Urothelium cell line (cell line): Measurements from ENCODE around the gene GALNTL6.

Experiments
- DNase-seq: peaks from one replicate; pipeline ENCODE4 v3.0.0; 2011; ENCODE audit warnings: low spot score, mixed read lengths
- FAIRE-seq: peaks from 2 replicates; lab custom pipeline; 2011; peaks lifted over from hg19 to GRCh38; lab: Jason Lieb, UNC

GALNTL6 gene

GRCh38 chr4:172099376-172099775 is 286.2 kb downstream of the GALNTL6 start:
- FAIRE-seq, result no peak
- DNase-seq, result no peak

- DNase-seq (no peak), FAIRE-seq (no peak)
Measured at GRCh38 chr4:172103456-172103855, 290.3 kb downstream of the GALNTL6 start.

GRCh38 chr4:172104539-172104938 is 291.3 kb downstream of the GALNTL6 start:
- FAIRE-seq, result no peak
- DNase-seq, result no peak

DNA sequence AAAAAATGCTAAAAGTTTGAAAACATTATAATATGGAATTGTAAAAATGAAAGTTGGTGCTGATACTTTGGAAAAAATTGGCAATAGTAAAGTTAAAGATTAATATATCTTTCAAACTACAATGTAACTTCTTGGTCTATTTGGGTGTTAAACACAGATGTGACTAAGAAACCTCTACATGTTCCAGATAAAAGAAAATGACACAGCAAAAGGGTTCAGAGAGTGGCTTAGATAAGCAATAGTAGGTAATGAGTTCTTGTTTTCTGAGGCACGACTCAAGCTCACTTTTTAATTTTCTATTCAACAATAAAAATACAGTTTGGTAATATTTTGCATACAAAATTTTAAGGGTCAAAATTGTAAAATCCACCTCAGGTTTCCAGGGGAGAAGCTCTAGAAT is 292.7 kb downstream of the GALNTL6 start:
- FAIRE-seq (no peak), DNase-seq (no peak)

- FAIRE-seq, result no peak
Measured at GRCh38 chr4:172109466-172109865, 296.3 kb downstream of the GALNTL6 start.

DNA sequence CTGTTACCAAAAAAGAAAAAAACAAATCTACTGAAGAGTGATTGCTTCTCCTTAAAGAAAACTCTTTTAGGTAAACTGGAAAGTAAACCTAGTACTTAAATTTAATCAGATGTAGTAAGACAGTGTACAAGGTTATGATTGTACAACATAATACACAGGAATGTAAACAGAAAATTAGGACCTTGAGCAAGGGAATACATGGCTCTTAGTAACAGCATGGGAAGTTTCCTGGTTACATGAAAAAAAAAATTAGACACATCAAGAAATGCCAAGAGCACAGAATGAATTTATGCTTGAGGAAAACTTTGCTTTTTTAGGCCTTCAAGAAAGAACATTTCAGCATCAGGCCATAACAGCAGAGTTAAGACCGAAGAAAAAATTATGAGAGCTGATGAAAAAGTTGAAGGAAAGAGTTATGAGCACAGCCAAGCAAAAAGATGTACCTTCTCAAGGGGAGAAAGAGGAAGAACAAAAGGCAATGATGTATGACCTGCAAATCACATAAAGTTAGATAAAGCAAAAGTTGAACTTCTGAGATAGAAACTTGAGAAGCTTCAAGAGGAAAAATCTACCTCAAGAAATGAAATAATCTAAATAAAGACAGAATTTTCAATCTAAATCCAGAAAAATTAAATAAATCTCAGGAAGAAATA is 311.6 kb downstream of the GALNTL6 start:
- FAIRE-seq, result no peak
- no peak for DNase-seq

More at GRCh38 chr4:172109466-172109865, 296.3 kb downstream of the GALNTL6 start:
- no peak for DNase-seq

DNA sequence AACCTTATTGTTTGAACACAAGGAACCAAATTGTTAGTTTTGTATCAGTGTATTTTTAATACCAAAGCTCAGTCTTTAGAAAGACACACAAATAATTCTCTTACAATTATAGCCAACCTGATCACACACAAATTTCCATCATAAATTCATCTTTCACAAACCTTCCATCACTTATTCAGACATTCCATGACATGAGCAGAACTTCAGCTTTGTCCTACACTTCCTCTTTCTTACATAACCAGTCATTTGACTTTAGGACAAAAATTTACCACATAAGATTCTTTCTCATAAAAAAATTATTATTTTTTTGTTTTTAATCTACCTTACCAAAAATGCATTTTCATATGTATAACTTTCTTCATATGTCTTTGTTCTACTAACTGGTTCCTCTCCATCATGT is 312.2 kb downstream of the GALNTL6 start:
- FAIRE-seq, result no peak
- no peak for DNase-seq

DNA sequence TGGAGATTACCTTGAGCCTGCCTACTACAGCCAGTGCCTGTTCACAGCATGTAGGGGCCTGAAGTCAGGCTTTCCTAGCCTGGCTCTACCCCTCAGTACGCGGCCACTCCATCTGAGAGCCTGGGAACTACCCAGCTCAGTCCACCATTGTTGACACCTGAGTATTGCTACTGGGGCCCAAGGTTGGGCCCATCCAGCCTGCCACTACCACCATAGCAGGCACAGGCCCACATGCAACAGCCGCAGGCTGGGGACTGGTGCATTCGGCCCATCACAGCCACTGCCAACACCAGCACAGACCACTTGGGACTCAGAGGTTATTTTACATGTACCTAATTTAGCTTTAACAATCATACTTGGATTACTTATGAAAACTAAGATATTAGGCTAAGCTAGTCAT is 314.0 kb downstream of the GALNTL6 start:
- FAIRE-seq, result no peak
- no peak for DNase-seq

DNA sequence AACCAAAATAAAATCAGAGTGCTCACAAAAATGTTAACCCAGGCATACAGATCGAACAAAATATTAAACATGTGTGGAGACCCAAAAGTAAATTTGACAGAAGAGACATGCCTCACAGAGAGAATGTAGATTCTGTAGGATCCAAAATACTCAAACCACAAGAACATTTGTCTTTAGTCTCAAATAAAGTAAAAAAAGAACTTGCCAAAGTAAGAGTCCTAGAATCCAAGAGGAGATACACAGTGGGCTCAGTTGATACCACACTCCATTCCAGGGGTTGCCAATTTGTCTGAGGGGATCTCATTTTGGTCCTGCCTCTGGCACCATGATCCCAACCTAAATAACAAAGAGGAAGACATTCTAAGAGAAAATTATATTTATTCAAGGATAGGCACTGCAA is 316.4 kb downstream of the GALNTL6 start:
- FAIRE-seq (no peak), DNase-seq (no peak)

- FAIRE-seq (no peak), DNase-seq (no peak)
Measured at GRCh38 chr4:172134521-172134920, 321.3 kb downstream of the GALNTL6 start.

DNA sequence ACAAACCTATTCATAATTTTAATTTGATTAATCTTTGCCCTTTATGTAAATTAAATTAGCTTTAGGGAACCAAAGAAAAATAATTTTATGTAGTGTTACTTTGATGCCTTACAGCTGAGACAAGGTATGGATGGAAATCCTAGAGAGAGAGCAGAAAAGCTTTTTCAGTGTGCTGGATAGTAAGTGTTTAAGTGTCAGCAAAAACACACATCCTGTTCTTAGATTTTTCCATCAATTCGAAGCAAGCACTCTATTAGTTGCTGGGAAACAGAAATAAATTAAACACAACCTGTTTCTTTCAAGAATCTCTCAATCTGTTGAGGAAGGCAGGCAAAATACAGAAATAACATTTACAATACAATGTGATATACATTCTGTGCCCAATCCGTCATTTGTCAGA is 327.8 kb downstream of the GALNTL6 start:
- DNase-seq (no peak), FAIRE-seq (no peak)

DNA sequence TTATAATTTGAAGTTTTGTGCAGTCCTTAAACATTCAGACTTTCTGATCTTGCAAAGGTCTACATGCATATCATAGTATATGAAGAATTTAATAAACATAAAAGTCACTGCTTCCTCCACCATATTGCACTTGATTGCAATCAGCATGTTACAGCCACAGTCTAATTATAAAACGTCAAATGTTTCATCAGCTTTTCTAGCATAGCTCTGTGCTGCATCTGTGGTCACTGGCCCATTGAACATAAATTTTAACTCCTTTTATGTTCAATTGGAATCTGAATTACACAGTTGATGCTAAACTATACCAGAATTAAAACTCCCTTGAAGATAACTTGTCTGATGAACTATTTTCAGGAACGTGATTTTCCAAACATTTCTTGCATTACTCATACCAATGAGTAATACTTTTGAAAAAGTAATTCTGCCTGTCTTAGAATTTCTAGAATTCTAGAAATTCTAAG is 329.1 kb downstream of the GALNTL6 start:
- FAIRE-seq, result no peak

DNA sequence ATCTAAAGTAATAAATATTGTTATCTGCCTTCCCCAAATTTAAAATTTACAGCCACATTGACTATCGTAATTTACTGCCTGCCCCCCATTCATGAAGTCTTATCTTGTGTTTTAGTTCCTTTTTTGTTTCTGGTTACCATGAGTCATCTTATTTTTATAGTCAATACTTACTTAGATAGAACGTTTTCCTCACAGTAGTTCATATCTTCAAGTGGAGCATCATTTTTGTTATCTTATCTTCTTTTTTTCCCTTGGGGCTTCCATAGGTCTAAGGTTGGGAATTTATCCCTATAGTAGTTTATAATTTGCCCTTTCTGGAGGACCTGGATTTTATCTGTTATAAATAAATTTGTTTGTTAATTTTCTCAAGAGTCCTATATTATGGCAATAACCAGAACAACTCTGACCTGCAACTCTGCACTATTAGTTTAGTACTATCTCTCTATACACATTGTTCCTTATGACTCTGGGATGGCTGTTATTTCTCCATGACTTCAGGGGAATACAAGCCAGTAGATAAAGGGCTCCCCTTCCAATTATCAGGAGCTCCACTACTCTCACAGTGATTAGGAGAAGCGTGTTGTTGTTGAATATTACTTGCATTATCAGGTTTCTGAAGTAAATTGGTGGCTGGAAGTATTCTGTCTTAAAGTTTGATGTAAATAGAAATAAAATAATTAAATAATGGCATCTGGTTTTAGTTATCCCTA is 330.6 kb downstream of the GALNTL6 start:
- FAIRE-seq, result no peak

More for the DNA sequence above, 329.1 kb downstream of the GALNTL6 start:
- DNase-seq, result no peak

DNA sequence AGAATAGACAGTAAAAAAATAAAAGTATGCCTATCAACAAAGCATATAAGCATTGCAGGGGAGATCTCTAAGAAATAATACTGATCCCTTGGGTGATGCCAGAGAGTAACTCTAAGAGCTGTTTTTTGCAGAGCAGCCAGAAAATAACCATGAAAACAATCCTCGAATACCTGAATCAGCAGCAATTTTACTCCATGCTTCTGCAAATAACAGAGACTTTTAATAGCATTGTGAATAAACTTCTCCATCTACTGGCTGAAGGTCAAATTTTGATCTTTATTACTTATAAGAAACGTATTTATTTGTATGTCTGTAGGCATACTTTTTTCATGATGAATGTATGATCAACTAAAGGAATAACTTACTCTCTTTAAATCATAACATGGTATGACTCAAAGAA is 334.5 kb downstream of the GALNTL6 start:
- DNase-seq, result no peak
- no peak for FAIRE-seq

More for the DNA sequence above, 330.6 kb downstream of the GALNTL6 start:
- DNase-seq, result no peak

DNA sequence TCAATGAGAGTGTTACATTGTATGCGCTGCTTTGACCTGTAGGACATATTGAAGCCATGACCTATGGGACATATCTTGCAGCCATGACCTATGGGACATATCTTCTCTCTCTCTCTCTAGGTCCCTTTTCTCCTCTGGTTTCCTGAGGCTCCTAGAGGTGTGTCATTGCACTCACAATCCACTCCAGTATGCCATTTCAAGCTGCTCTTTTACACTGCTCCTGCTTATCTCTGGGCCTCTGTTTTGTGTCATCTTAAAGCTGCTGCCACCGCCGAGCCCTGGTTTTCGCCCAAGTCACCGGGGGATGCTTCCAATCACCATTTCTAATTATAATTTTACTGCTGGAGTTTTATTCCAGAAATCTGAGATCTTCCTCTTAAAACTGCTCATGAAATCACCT is 336.1 kb downstream of the GALNTL6 start:
- DNase-seq, result no peak
- FAIRE-seq, result no peak

- DNase-seq, result no peak
- no peak for FAIRE-seq
Measured at GRCh38 chr4:172152284-172152683, 339.1 kb downstream of the GALNTL6 start.

DNA sequence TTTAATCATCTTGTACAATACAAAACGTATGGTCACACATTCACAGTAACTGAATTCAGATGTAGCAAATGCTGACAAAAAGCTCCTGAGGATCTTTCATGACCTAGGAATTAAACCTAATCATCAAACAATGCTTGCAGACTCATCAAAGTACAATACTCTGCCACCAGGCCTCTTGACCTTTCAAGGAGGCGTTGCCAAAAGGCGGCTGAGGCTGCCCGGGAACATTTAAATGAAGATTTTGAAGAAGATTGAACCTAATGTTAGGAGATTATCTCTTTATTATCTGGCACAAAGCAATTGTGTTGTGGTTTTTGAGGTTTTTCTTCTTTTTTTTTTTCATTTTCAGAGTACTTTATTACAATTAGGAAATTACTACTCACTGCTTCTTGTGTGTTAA is 340.5 kb downstream of the GALNTL6 start:
- DNase-seq, result no peak
- FAIRE-seq, result no peak

DNA sequence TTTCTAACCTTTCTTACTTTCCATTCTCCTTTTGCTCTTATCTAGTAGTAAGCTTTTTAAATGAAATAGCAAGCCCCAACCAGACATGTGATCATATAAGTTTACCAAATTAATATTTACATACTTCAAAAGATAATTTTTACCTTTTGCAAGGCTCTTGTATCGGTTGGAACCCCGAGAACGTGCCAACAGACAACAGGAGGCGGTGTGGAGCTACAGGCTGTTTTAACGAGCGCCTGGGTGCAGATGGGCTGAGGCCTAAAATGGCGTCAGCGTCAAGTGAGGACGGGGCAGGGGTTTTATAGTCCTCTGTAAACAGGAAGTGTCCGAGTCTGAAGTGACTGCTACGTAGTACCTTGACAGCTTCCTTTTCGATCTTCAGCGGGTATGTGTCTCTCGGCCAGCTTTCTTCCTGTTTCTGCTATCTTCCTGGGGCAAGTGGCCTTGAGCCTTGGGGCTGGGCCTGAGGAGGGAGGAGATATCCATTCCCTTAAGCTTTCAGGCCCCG is 342.7 kb downstream of the GALNTL6 start:
- FAIRE-seq, result no peak
- DNase-seq, result no peak

DNA sequence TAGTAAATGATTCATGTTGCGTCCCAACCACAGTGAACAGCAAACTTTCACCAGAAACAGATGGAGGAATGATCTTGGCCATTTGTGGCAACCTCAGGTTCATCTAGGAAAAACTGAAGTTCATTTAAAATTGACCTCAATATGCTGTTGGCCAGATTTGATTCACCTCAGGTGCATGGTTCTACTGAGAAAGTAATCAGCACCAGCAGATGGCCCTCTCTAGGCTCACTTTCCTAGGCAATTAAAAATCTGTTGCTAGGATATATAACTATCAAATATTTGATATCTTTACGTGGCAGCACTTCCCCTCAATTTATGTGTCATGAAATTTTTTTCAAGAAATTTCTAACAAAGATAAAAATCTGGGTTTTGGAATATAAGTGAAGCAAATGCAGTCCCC is 344.7 kb downstream of the GALNTL6 start:
- FAIRE-seq (no peak), DNase-seq (no peak)

DNA sequence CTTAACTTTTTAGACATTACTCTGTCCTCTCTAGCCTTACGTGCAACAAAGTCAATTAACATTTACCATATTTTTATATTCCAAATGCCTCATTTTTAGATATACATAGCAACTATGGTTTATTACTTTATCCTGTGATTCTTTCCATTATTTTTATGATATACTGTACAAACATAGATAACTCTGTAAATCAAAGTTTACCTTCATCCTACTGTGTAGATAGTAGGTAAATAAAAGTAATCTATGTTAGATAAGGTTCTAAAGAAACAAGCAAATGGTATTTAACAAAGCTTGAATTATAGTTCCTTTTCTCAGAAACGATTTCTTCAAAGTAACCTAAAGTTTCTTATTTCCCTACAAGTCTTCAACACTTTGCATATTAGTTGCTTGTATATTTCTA is 350.0 kb downstream of the GALNTL6 start:
- FAIRE-seq, result no peak
- DNase-seq, result no peak

- no peak for DNase-seq
- FAIRE-seq, result no peak
Measured at GRCh38 chr4:172168888-172169287, 355.7 kb downstream of the GALNTL6 start.

DNA sequence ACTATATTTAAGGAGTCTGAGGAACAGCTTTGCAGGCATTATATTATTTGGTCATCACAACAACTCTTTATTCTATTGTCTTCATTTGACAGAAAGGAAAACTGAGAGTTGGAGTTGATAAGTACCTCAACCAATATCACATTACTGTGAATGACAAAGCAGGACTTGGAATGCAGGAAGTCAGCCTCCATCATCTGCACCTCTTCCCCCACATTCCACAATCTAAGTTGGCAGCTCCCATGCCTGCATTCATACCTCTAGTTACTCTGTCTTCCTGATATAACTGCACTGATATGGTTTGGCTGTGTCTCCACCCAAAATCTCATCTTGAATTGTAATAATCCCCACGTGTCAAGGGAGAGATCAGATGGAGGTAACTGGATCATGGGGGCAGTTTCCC is 356.7 kb downstream of the GALNTL6 start:
- FAIRE-seq (no peak), DNase-seq (peak; percentile 16)
